H1 (cell line): ENCODE results near the gene SLC35E4. TPM values are rescaled to one million over a fixed set of nuclear protein-coding genes. Genes with fewer than 3 reads are reported as not detected.
A peak's percentile ranks its signal among the peaks of the same experiment; 100 is the strongest.

Source experiments
- CTCF ChIA-PET: fragments of 300-600 bp; sonication (Branson Sonifier 250); formaldehyde crosslinking; loops from one replicate; lab custom pipeline; 2021; ENCODE audit not compliant: partially characterized antibody; lab: Charles Lee
- POLR2A ChIA-PET: fragments of 300-600 bp; sonication (Branson Sonifier 250); formaldehyde crosslinking; loops from one replicate; lab custom pipeline; 2021; ENCODE audit warnings: inconsistent platforms; ENCODE audit not compliant: partially characterized antibody; lab: Charles Lee
- DNase-seq, 2 experiments: peaks; one replicate each; pipeline versions ENCODE4 v3.0.0 to v3.0.0-alpha.2; 2010 to 2022; ENCODE audit warnings: low spot score in 2 of 2, low read depth in 1 of 2, mixed read lengths in 1 of 2
- FAIRE-seq: peaks from 2 replicates; lab custom pipeline; 2011; peaks lifted over from hg19 to GRCh38; lab: Jason Lieb, UNC
- H2AFZ ChIP-seq: 2 replicates; pipeline ENCODE4 v1.8.1; 2012; ENCODE audit warnings: low read length, inconsistent platforms
- H2AK5ac ChIP-seq: 2 replicates; pipeline ENCODE4 v1.6.1; 2013; ENCODE audit warnings: low read depth, low read length
- H2BK120ac ChIP-seq: replicated peaks from 2 replicates; pipeline ENCODE3; 2013; ENCODE audit warnings: low read depth, low read length, inconsistent platforms
- H2BK12ac ChIP-seq: 2 replicates; pipeline ENCODE4 v1.6.1; 2013; ENCODE audit warnings: low read depth, low read length
- H2BK15ac ChIP-seq: 2 replicates; pipeline ENCODE4 v1.6.1; 2013; ENCODE audit warnings: low read length
- H2BK20ac ChIP-seq: 2 replicates; pipeline ENCODE4 v1.6.1; 2013; ENCODE audit warnings: low read length
- H2BK5ac ChIP-seq: 2 replicates; pipeline ENCODE4 v1.6.1; 2013; ENCODE audit warnings: low read depth, low read length
- H3K14ac ChIP-seq: 2 replicates; pipeline ENCODE4 v1.6.1; 2013; ENCODE audit warnings: inconsistent platforms; ENCODE audit not compliant: insufficient read length
- H3K18ac ChIP-seq: 2 replicates; pipeline ENCODE4 v1.6.1; 2013; ENCODE audit warnings: low read length; ENCODE audit errors: extremely low read depth
- H3K23ac ChIP-seq: 2 replicates; pipeline ENCODE4 v1.6.1; 2013; ENCODE audit warnings: inconsistent platforms; ENCODE audit not compliant: insufficient read length
- H3K23me2 ChIP-seq: 2 replicates; pipeline ENCODE4 v1.6.1; 2013; ENCODE audit warnings: low read depth, low read length
- H3K27ac ChIP-seq: 2 replicates; pipeline ENCODE4 v1.6.1; 2011; ENCODE audit warnings: low read depth, low read length, inconsistent platforms
- H3K27me3 ChIP-seq, 4 experiments: replicated peaks in 1 of 4; 1 replicate in 1 of 4; 2 replicates in 3 of 4; pipeline versions ENCODE4 v1.6.1 to v1.8.1; 2011 to 2013; ENCODE audit warnings: low read length in 3 of 4, mild to moderate bottlenecking in 3 of 4, inconsistent platforms in 2 of 4, mixed read lengths in 2 of 4, moderate library complexity in 1 of 4; ENCODE audit not compliant: control insufficient read depth in 3 of 4, insufficient read depth in 3 of 4; ENCODE audit errors: extremely low read depth in 1 of 4
- H3K36me3 ChIP-seq, 4 experiments: 2 replicates each; pipeline versions ENCODE4 v1.6.1 to v1.8.1; 2011 to 2013; ENCODE audit warnings: mild to moderate bottlenecking in 4 of 4, low read length in 3 of 4, moderate library complexity in 2 of 4, control low read depth in 1 of 4, inconsistent platforms in 1 of 4; ENCODE audit not compliant: insufficient read depth in 4 of 4, control insufficient read depth in 2 of 4
- H3K4ac ChIP-seq: replicated peaks from 2 replicates; pipeline ENCODE3; 2013; ENCODE audit warnings: low read length, low read depth, mixed read lengths, inconsistent platforms; ENCODE audit not compliant: insufficient read length
- H3K4me1 ChIP-seq, 4 experiments: replicated peaks in 1 of 4; 1 replicate in 1 of 4; 2 replicates in 3 of 4; pipeline versions ENCODE4 v1.6.1 to v1.8.1; 2011 to 2013; ENCODE audit warnings: low read length in 3 of 4, inconsistent platforms in 2 of 4, mixed read lengths in 1 of 4; ENCODE audit not compliant: insufficient read depth in 4 of 4, control insufficient read depth in 3 of 4
- H3K4me2 ChIP-seq, 2 experiments: 2 replicates each; pipeline versions ENCODE4 v1.6.1 to v1.8.1; 2011 to 2013; ENCODE audit warnings: low read depth in 2 of 2, low read length in 2 of 2, control low read depth in 1 of 2, inconsistent platforms in 1 of 2, mild to moderate bottlenecking in 1 of 2; ENCODE audit not compliant: insufficient read depth in 1 of 2
- H3K4me3 ChIP-seq, 4 experiments: fragments of 200-600, 300-600 bp in 1 of 4; sonication (generic), shearing (Covaris generic), sonication (Bioruptor Twin) in 1 of 4; 2 replicates each; pipeline versions ENCODE4 v1.5.1 to v1.8.1; 2011 to 2016; ENCODE audit warnings: low read length in 4 of 4, low read depth in 3 of 4, control low read depth in 2 of 4, inconsistent platforms in 2 of 4, mild to moderate bottlenecking in 2 of 4, mixed read lengths in 1 of 4, moderate library complexity in 1 of 4; ENCODE audit not compliant: insufficient read depth in 2 of 4; ENCODE audit errors: extremely low read depth in 1 of 4
- H3K56ac ChIP-seq: replicated peaks from 2 replicates; pipeline ENCODE3; 2013; ENCODE audit warnings: low read depth, mild to moderate bottlenecking, mixed read lengths, low read length, inconsistent platforms; ENCODE audit not compliant: insufficient read length
- H3K79me1 ChIP-seq: 2 replicates; pipeline ENCODE4 v1.6.1; 2013; ENCODE audit warnings: low read depth, low read length, control low read depth
- H3K79me2 ChIP-seq, 2 experiments: 2 replicates each; pipeline versions ENCODE4 v1.6.1 to v1.8.1; 2012 to 2013; ENCODE audit warnings: low read length in 2 of 2, mild to moderate bottlenecking in 2 of 2, inconsistent platforms in 1 of 2; ENCODE audit not compliant: insufficient read depth in 2 of 2, control insufficient read depth in 1 of 2
- H3K9ac ChIP-seq, 4 experiments: replicated peaks in 1 of 4; 1 replicate in 1 of 4; 2 replicates in 3 of 4; pipeline versions ENCODE4 v1.6.1 to v1.8.1; 2011 to 2013; ENCODE audit warnings: low read depth in 3 of 4, low read length in 3 of 4, control low read depth in 2 of 4, mild to moderate bottlenecking in 2 of 4, moderate library complexity in 2 of 4, inconsistent platforms in 1 of 4; ENCODE audit errors: extremely low read depth in 1 of 4
- H3K9me3 ChIP-seq, 2 experiments: 2 replicates each; pipeline versions ENCODE4 v1.6.1 to v1.8.1; 2012 to 2013; ENCODE audit warnings: mild to moderate bottlenecking in 2 of 2, moderate library complexity in 2 of 2, control low read depth in 1 of 2, inconsistent platforms in 1 of 2, low read depth in 1 of 2, low read length in 1 of 2, mixed read lengths in 1 of 2; ENCODE audit not compliant: insufficient read depth in 2 of 2
- H4K20me1 ChIP-seq, 2 experiments: replicated peaks in 1 of 2; 2 replicates each; pipeline versions ENCODE3 to v1.8.1; 2011 to 2013; ENCODE audit warnings: inconsistent platforms in 2 of 2, low read length in 2 of 2, mild to moderate bottlenecking in 1 of 2; ENCODE audit not compliant: insufficient read depth in 2 of 2, control insufficient read depth in 1 of 2
- H4K5ac ChIP-seq: 2 replicates; pipeline ENCODE4 v1.6.1; 2013; ENCODE audit warnings: low read length, low read depth, mixed read lengths, inconsistent platforms; ENCODE audit not compliant: insufficient read length
- H4K8ac ChIP-seq: 2 replicates; pipeline ENCODE4 v1.8.0; 2013; ENCODE audit warnings: mild to moderate bottlenecking, moderate library complexity, low read length, inconsistent platforms; ENCODE audit not compliant: insufficient read depth; ENCODE audit errors: extremely low read depth
- H4K91ac ChIP-seq: replicated peaks from 2 replicates; pipeline ENCODE3; 2013; ENCODE audit warnings: low read length, mixed read lengths, inconsistent platforms; ENCODE audit not compliant: insufficient read length
- BCL11A ChIP-seq, 2 experiments: IDR thresholded peaks; one replicate each; pipeline ENCODE4 v1.6.1; 2011; ENCODE audit warnings: low read depth in 2 of 2, low read length in 2 of 2, mild to moderate bottlenecking in 2 of 2
- CEBPB ChIP-seq: IDR thresholded peaks from 2 replicates; pipeline ENCODE4 v1.6.1; 2012; ENCODE audit warnings: low read depth, low read length
- CHD2 ChIP-seq: IDR thresholded peaks from 2 replicates; pipeline ENCODE4 v1.6.1; 2012; ENCODE audit warnings: low read length, improper control_type of control experiment
- EP300 ChIP-seq, 2 experiments: IDR thresholded peaks; 1 replicate in 1 of 2; 2 replicates in 1 of 2; pipeline ENCODE4 v1.6.1; 2011 to 2012; ENCODE audit warnings: low read depth in 2 of 2, low read length in 2 of 2, mild to moderate bottlenecking in 2 of 2, borderline replicate concordance in 1 of 2, inconsistent platforms in 1 of 2, moderate library complexity in 1 of 2
- EZH2 ChIP-seq: fragments of 200-600 bp; sonication (generic); IDR thresholded peaks from 2 replicates; pipeline ENCODE4 v1.7.1; 2012; ENCODE audit warnings: low read depth, mild to moderate bottlenecking, moderate library complexity, low read length, inconsistent platforms; ENCODE audit not compliant: severe bottlenecking
- FOSL1 ChIP-seq: IDR thresholded peaks from 2 replicates; pipeline ENCODE4 v1.6.1; 2011; ENCODE audit warnings: mild to moderate bottlenecking, low read depth, low read length, moderate library complexity; ENCODE audit not compliant: insufficient read depth
- KDM4A ChIP-seq: IDR thresholded peaks from one replicate; pipeline ENCODE4 v1.7.1; 2012; ENCODE audit warnings: low read depth, mild to moderate bottlenecking, moderate library complexity, low read length, inconsistent platforms; ENCODE audit not compliant: severe bottlenecking
- POU5F1 ChIP-seq: IDR thresholded peaks from 2 replicates; pipeline ENCODE4 v1.6.1; 2011; ENCODE audit warnings: low read depth, mild to moderate bottlenecking, low read length, moderate library complexity
- RXRA ChIP-seq: IDR thresholded peaks from 2 replicates; pipeline ENCODE4 v1.6.1; 2011; ENCODE audit warnings: low read depth, mild to moderate bottlenecking, low read length, moderate library complexity; ENCODE audit not compliant: insufficient read depth
- SIN3A ChIP-seq, 2 experiments: IDR thresholded peaks in 1 of 2; conservative IDR thresholded peaks in 1 of 2; 2 replicates each; pipeline ENCODE4 v1.6.1; 2011 to 2012; ENCODE audit warnings: low read length in 2 of 2, improper control_type of control experiment in 1 of 2, low read depth in 1 of 2, mild to moderate bottlenecking in 1 of 2
- SIRT6 ChIP-seq: IDR thresholded peaks from one replicate; pipeline ENCODE4 v1.7.1; 2012; ENCODE audit warnings: low read length, inconsistent platforms
- SP4 ChIP-seq: IDR thresholded peaks from 2 replicates; pipeline ENCODE4 v1.6.1; 2012; ENCODE audit warnings: low read length, inconsistent platforms
- TAF1 ChIP-seq: IDR thresholded peaks from 2 replicates; pipeline ENCODE4 v1.6.1; 2011; ENCODE audit warnings: mild to moderate bottlenecking, low read depth, low read length
- WGBS, 2 experiments: shearing (Covaris generic) in 1 of 2; methylation state at CpG; one replicate each; pipeline versions ENCODE4 v1.1.6 to v1.1.7; 2013 to 2015; ENCODE audit warnings: low lambda C conversion rate in 2 of 2, mixed read lengths in 2 of 2, inconsistent platforms in 1 of 2, low coverage in 1 of 2, missing lambda C conversion rate in 1 of 2; ENCODE audit not compliant: insufficient replicate concordance in 2 of 2, insufficient coverage in 1 of 2, insufficient read length in 1 of 2; ENCODE audit errors: extremely low coverage in 1 of 2, missing lambda C conversion rate in 1 of 2; 5-methylcytosine and 5-hydroxymethylcytosine counted together
- polyA plus RNA-seq, 7 experiments: library from polyadenylated mRNA; depleted of rRNA in 3 of 7; stranded (reverse) in 5 of 7; unstranded in 2 of 7; fragments of >200 nt in 5 of 7; fragments of 200-250 nt in 2 of 7; gene quantifications; 1 replicate in 5 of 7; 2 replicates in 1 of 7; 4 replicates in 1 of 7; pipeline versions ENCODE4 v1.2.1 to v1.2.3, GENCODE V29; 2011 to 2013; ENCODE audit warnings: missing spikeins in 2 of 7, mixed read lengths in 2 of 7
- total RNA-seq: library from RNA; stranded (reverse); fragmentation: NEBNext Ultra II Directional; extraction: Animal tissue kit (Norgen Biotek cat#: 25700); gene quantifications from 2 replicates; pipeline ENCODE4 v1.2.1, GENCODE V29; 2021

SLC35E4 gene
- total and polyA plus RNA-seq, 2 of the 8 experiments (the other 6 are each of a cell fraction or from before 2014, with no cell fraction given) = 5.1 to 5.6 TPM

- no peak overlapping the region for H2AK5ac ChIP-seq
- H3K36me3 ChIP-seq = no peaks in the 10 kb centered on the region
- no peak overlapping the region for H3K23ac ChIP-seq
- peak overlapping the region; percentile 88 for H4K91ac ChIP-seq
- DNase-seq (peak; percentile 13 to 82), FAIRE-seq (no peak)
- peak overlapping the region; percentile 65 for H3K4ac ChIP-seq
- H2BK15ac ChIP-seq = no peak overlapping the region; the same call in 1 of the 2 replicates
- no peaks in the 10 kb centered on the region for H3K79me1 ChIP-seq
- H2BK5ac ChIP-seq = peak overlapping the region; percentile 52; the same call in 1 of the 2 replicates
- H3K9me3 ChIP-seq = no peaks in the 10 kb centered on the region
- H4K5ac ChIP-seq = peak overlapping the region; percentile 93
- H3K9ac ChIP-seq = peak overlapping the region; percentile 40 to 70 (median 58); a peak in 6 of 7 replicates
- peaks cover 13% of the 10 kb centered on the region; the same call in 1 of the 2 replicates for H3K23me2 ChIP-seq
- H2BK120ac ChIP-seq = no peak overlapping the region
- H4K8ac ChIP-seq = peak overlapping the region; percentile 96
- 2% methylated on average over 35 of the region's 38 CpGs; no CpG with 5 or more reads in 1 of the 2 experiments for WGBS, 2 experiments
- no peak overlapping the region for H2BK20ac ChIP-seq
- peak overlapping the region; percentile 54; the same call in 1 of the 2 replicates for H3K27ac ChIP-seq
- ChIA-PET POLR2A (interaction anchor here (1.0 to 2.2 kb wide), 6 partner anchors 10 to 59 kb away, joined by 3 to 8 read pairs (median 5); partner anchors contain the start of genes DUSP18 and SLC35E4), CTCF (interaction anchor here (1.3 to 3.0 kb wide), 4 partner anchors 10 to 61 kb away, joined by 4 to 16 read pairs (median 8); partner anchors contain the start of gene SLC35E4)
- peaks cover 0 to 5% of the 10 kb centered on the region in 2 experiments for H4K20me1 ChIP-seq
- peak overlapping the region; percentile 51 to 73 (median 68) for H3K4me3 ChIP-seq
- H3K27me3 ChIP-seq = peaks cover 0 to 17% (median 14%) of the 10 kb centered on the region in 4 experiments; a peak in 6 of 7 replicates
- H3K56ac ChIP-seq = peak overlapping the region; percentile 59
- peaks cover 0 to 6% (median 3%) of the 10 kb centered on the region in 4 experiments; a peak in 4 of 7 replicates for H3K4me1 ChIP-seq
- H2AFZ ChIP-seq = peak overlapping the region; percentile 69; the same call in 1 of the 2 replicates
- H2BK12ac ChIP-seq = peak overlapping the region; percentile 68; the same call in 1 of the 2 replicates
- peak overlapping the region; percentile 80 to 85 for H3K4me2 ChIP-seq
- no peak overlapping the region for H3K14ac ChIP-seq
- H3K79me2 ChIP-seq = no peaks in the 10 kb centered on the region
- H3K18ac ChIP-seq = peak overlapping the region; percentile 97
- no peak for TF ChIP-seq SIN3A (conservative IDR thresholded peaks at IDR 0.05 in 1 of 2, IDR thresholded peaks at IDR 0.05 in 1 of 2; ENCODE audit: low read depth in 1 of 2, low read length in 2 of 2)
- TF ChIP-seq FOSL1 = no peak
- peak; percentile 77 for TF ChIP-seq KDM4A
- no peak for TF ChIP-seq TAF1
- TF ChIP-seq POU5F1 = no peak
- TF ChIP-seq BCL11A (IDR thresholded peaks at IDR 0.05; ENCODE audit: low read depth in 2 of 2, low read length in 2 of 2) = no peak
- TF ChIP-seq SIRT6 = no peak
- no peak for TF ChIP-seq EP300 (IDR thresholded peaks at IDR 0.05; ENCODE audit: borderline replicate concordance in 1 of 2, low read depth in 2 of 2, low read length in 2 of 2)
- TF ChIP-seq CHD2 = no peak
- no peak for TF ChIP-seq EZH2
- no peak for TF ChIP-seq RXRA
- no peak for TF ChIP-seq CEBPB
- TF ChIP-seq SP4 = no peak
These were observed 58.6 kb downstream of the SLC35E4 start for GRCh38 chr22:30694171-30694639.
